GM10248 (cell line): ENCODE results near the gene ZMYND11.

ENCODE experiments used
- CTCF ChIA-PET: fragments of 300-600 bp; sonication (Branson Sonifier 250); formaldehyde crosslinking; extraction: SDS; loops from one replicate; lab custom pipeline; 2021; ENCODE audit warnings: antibody characterized with exemption; lab: Yijun Ruan, JAX
- POLR2A ChIA-PET: fragments of 350-650 bp; sonication (Branson Sonifier 250); formaldehyde crosslinking; extraction: SDS; loops from one replicate; lab custom pipeline; 2020; ENCODE audit warnings: antibody characterized with exemption; lab: Yijun Ruan, JAX
- DNase-seq: peaks from one replicate; pipeline ENCODE4 v3.0.0; 2012; ENCODE audit errors: extremely low spot score
- CTCF ChIP-seq: IDR thresholded peaks from 2 replicates; pipeline ENCODE4 v1.5.1; 2012; ENCODE audit warnings: mild to moderate bottlenecking, low read depth; ENCODE audit errors: extremely low read depth, missing control alignments, control extremely low read depth

ZMYND11 gene

GRCh38 chr10:104416-104815 is 30.8 kb upstream of the ZMYND11 start:
- no peak for DNase-seq
- CTCF ChIA-PET, result no interaction called here
- no peak for TF ChIP-seq CTCF
- POLR2A ChIA-PET, result no interaction called here

DNA sequence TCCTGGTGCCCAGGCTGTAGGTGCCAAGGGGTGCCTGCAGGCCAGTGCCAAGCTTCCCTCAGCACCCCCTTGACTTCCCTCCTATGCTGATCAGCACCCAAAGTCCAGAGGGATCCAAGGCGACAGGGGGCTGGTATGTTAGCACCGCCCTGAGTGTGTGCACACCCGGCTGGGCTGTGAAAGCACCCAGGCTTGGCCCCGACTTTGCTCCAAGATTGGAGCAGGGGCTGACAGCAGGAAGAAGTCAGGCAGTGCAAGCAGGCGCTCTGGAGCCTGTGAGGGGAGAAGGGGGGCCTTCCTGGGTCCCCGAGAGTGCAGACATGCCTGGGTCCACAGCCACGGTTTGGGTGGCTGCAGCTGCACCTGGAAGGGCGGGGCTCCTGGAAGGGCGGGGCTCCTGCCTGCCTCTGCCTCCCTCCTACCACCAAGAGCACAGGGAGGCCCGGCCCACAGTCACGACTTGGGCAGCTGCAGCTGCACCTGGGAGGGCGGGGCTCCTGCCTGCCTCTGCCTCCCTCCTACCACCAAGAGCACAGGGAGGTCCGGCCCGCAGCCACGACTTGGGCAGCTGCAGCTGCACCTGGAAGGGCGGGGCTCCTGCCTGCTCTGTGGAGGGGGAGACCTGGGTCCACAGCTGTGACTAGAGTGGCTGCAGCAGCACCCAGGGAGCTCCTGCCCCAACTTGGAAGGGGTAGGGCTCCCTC is 30.2 kb upstream of the ZMYND11 start:
- no peak for TF ChIP-seq CTCF
- DNase-seq, result no peak
- CTCF ChIA-PET, result no interaction called here
- POLR2A ChIA-PET, result no interaction called here

GRCh38 chr10:105806-106205 is 29.4 kb upstream of the ZMYND11 start:
- no peak for DNase-seq
- ChIA-PET CTCF (no interaction called here), POLR2A (no interaction called here)
- TF ChIP-seq CTCF, result no peak

- ChIA-PET POLR2A (no interaction called here), CTCF (no interaction called here)
- DNase-seq, result no peak
- no peak for TF ChIP-seq CTCF
Observed at GRCh38 chr10:106740-107139, 28.5 kb upstream of the ZMYND11 start.

DNA sequence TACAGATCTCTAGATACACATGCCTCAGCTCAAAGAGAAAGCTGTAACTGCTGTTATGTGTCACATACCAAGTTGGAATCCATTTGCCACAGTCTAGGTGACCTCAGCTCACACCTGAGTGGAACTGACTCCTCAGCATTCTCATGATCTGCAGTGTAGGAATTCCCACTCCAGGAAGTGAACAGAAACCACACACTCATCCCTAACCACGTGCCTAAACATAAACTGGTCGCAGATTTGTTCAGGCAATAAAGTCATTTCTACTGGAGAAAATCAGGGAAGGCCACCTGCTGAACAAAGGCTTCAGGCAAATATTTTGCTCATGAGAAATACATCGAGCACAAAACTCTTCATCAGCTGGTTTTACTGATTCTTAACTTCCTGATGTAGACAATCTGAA is 23.0 kb upstream of the ZMYND11 start:
- ChIA-PET POLR2A (no interaction called here), CTCF (no interaction called here)
- TF ChIP-seq CTCF, result no peak
- no peak for DNase-seq

GRCh38 chr10:124874-125273 is 10.4 kb upstream of the ZMYND11 start:
- POLR2A ChIA-PET, result no interaction called here
- no peak for DNase-seq
- no peak for TF ChIP-seq CTCF
- CTCF ChIA-PET, result no interaction called here
